Endodermal cell (in vitro differentiated cells): ENCODE data around the gene AAR2. TPM values are rescaled to one million over a fixed set of nuclear protein-coding genes. Genes with fewer than 3 reads are reported as not detected.

ENCODE experiments used
- DNase-seq: peaks from one replicate; pipeline ENCODE4 v3.0.0-alpha.2; 2017
- H3K27ac ChIP-seq: 2 replicates; pipeline ENCODE4 v1.5.1; 2013; ENCODE audit warnings: mild to moderate bottlenecking, low read depth, low read length, moderate library complexity
- H3K27me3 ChIP-seq: 2 replicates; pipeline ENCODE4 v1.6.1; 2013; ENCODE audit warnings: mild to moderate bottlenecking, low read length, moderate library complexity; ENCODE audit not compliant: insufficient read depth, control insufficient read depth, poor library complexity, severe bottlenecking
- H3K36me3 ChIP-seq: 2 replicates; pipeline ENCODE4 v1.7.0; 2013; ENCODE audit warnings: mild to moderate bottlenecking, low read length, moderate library complexity; ENCODE audit not compliant: control insufficient read depth, insufficient read depth
- H3K4me1 ChIP-seq: one replicate; pipeline ENCODE4 v1.7.0; 2013; ENCODE audit warnings: low read length; ENCODE audit not compliant: control insufficient read depth, insufficient read depth
- H3K4me3 ChIP-seq: 2 replicates; pipeline ENCODE4 v1.5.1; 2013; ENCODE audit warnings: mild to moderate bottlenecking, low read length, moderate library complexity
- H3K9ac ChIP-seq: 2 replicates; pipeline ENCODE4 v1.6.1; 2013; ENCODE audit warnings: mild to moderate bottlenecking, low read length, moderate library complexity; ENCODE audit not compliant: poor library complexity, severe bottlenecking; ENCODE audit errors: extremely low read depth
- H3K9me3 ChIP-seq: 2 replicates; pipeline ENCODE4 v1.6.1; 2013; ENCODE audit warnings: mild to moderate bottlenecking, low read length, moderate library complexity; ENCODE audit not compliant: control insufficient read depth
- H3K27ac Mint-ChIP-seq: 2 replicates; pipeline ENCODE4 v1.8.0; 2020; ENCODE audit warnings: mixed read lengths
- H3K27me3 Mint-ChIP-seq: 2 replicates; pipeline ENCODE4 v1.8.0; 2021; ENCODE audit warnings: mild to moderate bottlenecking, mixed read lengths; ENCODE audit not compliant: insufficient read depth
- H3K36me3 Mint-ChIP-seq: 2 replicates; pipeline ENCODE4 v1.8.0; 2020; ENCODE audit warnings: low read depth, mixed read lengths
- H3K4me1 Mint-ChIP-seq: 2 replicates; pipeline ENCODE4 v1.8.0; 2020; ENCODE audit warnings: mixed read lengths
- H3K4me3 Mint-ChIP-seq: 2 replicates; pipeline ENCODE4 v1.8.0; 2020; ENCODE audit warnings: mild to moderate bottlenecking, moderate library complexity, mixed read lengths
- H3K9me3 Mint-ChIP-seq: 2 replicates; pipeline ENCODE4 v1.8.0; 2020; ENCODE audit warnings: mild to moderate bottlenecking, mixed read lengths
- WGBS, 2 experiments: methylation state at CpG; one replicate each; pipeline versions ENCODE4 v1.1.5 to v1.1.7; 2013; ENCODE audit warnings: missing lambda C conversion rate in 2 of 2, mixed read lengths in 1 of 2; ENCODE audit not compliant: insufficient coverage in 1 of 2, insufficient read length in 1 of 2; 5-methylcytosine and 5-hydroxymethylcytosine counted together
- total RNA-seq, 2 donors: library from RNA; stranded (reverse); fragmentation: NEBNext Ultra II Directional in 1 of 2; extraction: Animal tissue kit (Norgen Biotek cat#: 25700) in 1 of 2; gene quantifications; 2 replicates in 1 of 2; 3 replicates in 1 of 2; pipeline ENCODE4 v1.2.1, GENCODE V29; 2021
- TF ChIP-seq, protein P1 (sequence below): fragments of 200-600 bp; sonication (generic); conservative IDR thresholded peaks from 2 replicates; pipeline ENCODE4 v1.5.0; 2021; ENCODE audit warnings: antibody characterized with exemption, mild to moderate bottlenecking

Gene AAR2
- total RNA-seq, 2 donors from 2014 or later: 23.5 to 24.3 TPM

DNA sequence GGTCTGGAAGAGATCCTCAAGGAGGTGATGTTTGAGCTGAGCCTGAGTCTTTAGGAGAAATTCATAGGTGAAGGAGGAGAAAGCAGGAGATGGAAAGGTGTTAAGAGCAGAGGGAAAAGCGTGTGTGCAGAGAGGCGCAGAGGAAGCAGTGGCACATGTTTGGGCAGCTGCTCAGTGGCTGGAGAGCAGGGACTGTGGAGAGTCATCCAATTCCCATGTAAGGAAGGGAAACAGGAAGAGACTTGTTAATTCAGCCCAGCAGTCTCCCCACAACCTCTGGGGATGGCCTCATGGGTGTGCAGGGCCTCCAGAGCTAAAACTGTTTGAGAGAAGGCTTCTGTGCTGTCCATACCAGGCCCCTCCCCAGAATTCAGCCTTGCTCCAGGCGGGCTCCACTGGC is 16.2 kb downstream of the AAR2 start:
- Mint-ChIP-seq H3K27me3 (no peaks in the 10 kb centered on the region), H3K36me3 (peaks cover 50% of the 10 kb centered on the region)
- 95% methylated on average over 2 to 3 of the region's 3 CpGs for WGBS, 2 experiments

DNA sequence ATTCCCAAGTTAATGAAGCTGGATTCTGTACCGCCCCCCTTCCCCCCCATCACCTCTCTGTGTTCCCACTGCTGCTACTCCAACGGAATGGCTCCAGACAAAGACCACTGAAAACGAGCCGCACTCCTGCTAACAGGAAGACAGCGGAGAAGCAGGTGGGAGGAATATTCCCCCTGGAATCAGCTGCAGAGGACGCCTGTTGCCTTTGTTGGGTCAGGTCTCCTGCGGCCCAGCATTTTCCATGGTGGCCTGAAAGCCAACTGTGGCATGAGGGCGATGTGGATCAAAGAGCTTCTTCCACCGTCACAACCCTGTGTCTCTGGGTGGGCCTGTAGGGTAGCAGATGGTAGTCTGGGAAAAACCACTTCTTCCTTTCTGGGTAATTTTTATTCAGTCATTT is 16.8 kb downstream of the AAR2 start:
- no peak for DNase-seq
- no peaks in the 10 kb centered on the region for H3K9me3 ChIP-seq
- no peak overlapping the region for H3K27ac ChIP-seq
- 90 to 91% methylated on average over 7 to 9 of the region's 9 CpGs for WGBS, 2 experiments
- H3K4me1 Mint-ChIP-seq: peaks cover 9% of the 10 kb centered on the region
- H3K36me3 ChIP-seq: peaks cover 62% of the 10 kb centered on the region
- peaks cover 46% of the 10 kb centered on the region for H3K36me3 Mint-ChIP-seq
- no peak overlapping the region for H3K27ac Mint-ChIP-seq
- H3K9ac ChIP-seq: no peak overlapping the region
- H3K27me3 ChIP-seq: no peaks in the 10 kb centered on the region
- no peak overlapping the region for H3K4me3 ChIP-seq
- H3K9me3 Mint-ChIP-seq: no peaks in the 10 kb centered on the region
- no peaks in the 10 kb centered on the region for H3K4me1 ChIP-seq
- TF ChIP-seq, protein P1, sequence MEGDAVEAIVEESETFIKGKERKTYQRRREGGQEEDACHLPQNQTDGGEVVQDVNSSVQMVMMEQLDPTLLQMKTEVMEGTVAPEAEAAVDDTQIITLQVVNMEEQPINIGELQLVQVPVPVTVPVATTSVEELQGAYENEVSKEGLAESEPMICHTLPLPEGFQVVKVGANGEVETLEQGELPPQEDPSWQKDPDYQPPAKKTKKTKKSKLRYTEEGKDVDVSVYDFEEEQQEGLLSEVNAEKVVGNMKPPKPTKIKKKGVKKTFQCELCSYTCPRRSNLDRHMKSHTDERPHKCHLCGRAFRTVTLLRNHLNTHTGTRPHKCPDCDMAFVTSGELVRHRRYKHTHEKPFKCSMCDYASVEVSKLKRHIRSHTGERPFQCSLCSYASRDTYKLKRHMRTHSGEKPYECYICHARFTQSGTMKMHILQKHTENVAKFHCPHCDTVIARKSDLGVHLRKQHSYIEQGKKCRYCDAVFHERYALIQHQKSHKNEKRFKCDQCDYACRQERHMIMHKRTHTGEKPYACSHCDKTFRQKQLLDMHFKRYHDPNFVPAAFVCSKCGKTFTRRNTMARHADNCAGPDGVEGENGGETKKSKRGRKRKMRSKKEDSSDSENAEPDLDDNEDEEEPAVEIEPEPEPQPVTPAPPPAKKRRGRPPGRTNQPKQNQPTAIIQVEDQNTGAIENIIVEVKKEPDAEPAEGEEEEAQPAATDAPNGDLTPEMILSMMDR: no peak
- no peak overlapping the region for H3K4me3 Mint-ChIP-seq
- no peaks in the 10 kb centered on the region for H3K27me3 Mint-ChIP-seq

More for the DNA sequence above, 16.2 kb downstream of the AAR2 start:
- peaks cover 66% of the 10 kb centered on the region for H3K36me3 ChIP-seq
- TF ChIP-seq, protein P1: no peak
- no peaks in the 10 kb centered on the region for H3K9me3 ChIP-seq
- no peak for DNase-seq
- no peaks in the 10 kb centered on the region for H3K27me3 ChIP-seq
- H3K9ac ChIP-seq: no peak overlapping the region
- Mint-ChIP-seq H3K9me3 (no peaks in the 10 kb centered on the region), H3K27ac (peak overlapping the region; percentile 17), H3K4me3 (no peak overlapping the region), H3K4me1 (peaks cover 9% of the 10 kb centered on the region)
- no peak overlapping the region for H3K27ac ChIP-seq
- no peak overlapping the region for H3K4me3 ChIP-seq
- H3K4me1 ChIP-seq: no peaks in the 10 kb centered on the region

DNA sequence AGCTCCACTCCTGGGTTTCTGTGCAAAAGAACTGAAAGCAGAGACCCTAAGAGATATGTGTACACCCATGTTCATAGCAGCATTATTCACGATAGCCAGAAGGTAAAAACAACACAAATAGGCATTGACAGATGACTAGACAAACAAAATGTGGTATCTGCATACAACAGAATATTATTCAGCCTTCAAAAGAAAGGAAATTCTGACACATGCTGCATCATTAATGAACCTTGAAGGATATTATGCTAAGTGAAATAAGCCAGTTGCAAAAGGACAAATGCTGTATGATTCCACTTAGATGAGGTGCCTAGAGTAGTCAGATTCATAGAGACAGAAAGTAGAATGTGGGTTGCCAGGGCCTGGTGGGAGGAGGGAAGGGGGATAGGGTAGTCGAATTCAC is 17.8 kb downstream of the AAR2 start:
- H3K36me3 Mint-ChIP-seq: peaks cover 39% of the 10 kb centered on the region
- H3K27me3 Mint-ChIP-seq: no peaks in the 10 kb centered on the region
- Histone ChIP-seq H3K4me3 (no peak overlapping the region), H3K9me3 (no peaks in the 10 kb centered on the region), H3K36me3 (peaks cover 51% of the 10 kb centered on the region), H3K27me3 (no peaks in the 10 kb centered on the region), H3K4me1 (peaks cover 4% of the 10 kb centered on the region), H3K9ac (no peak overlapping the region), H3K27ac (no peak overlapping the region)
- no peak overlapping the region for H3K4me3 Mint-ChIP-seq
- H3K9me3 Mint-ChIP-seq: no peaks in the 10 kb centered on the region
- peaks cover 9% of the 10 kb centered on the region for H3K4me1 Mint-ChIP-seq
- DNase-seq: no peak
- TF ChIP-seq, protein P1: no peak
- no peak overlapping the region for H3K27ac Mint-ChIP-seq
- WGBS, 2 experiments: 89 to 100% methylated on average over 1 to 2 of the region's 2 CpGs
